SU-DHL-6 (cell line): ENCODE data around the gene USP54.

ENCODE experiments used
- H2AFZ ChIP-seq: fragments of 200-600 bp; sonication (generic); 2 replicates; pipeline ENCODE4 v1.6.1; 2014; ENCODE audit warnings: low read depth, mild to moderate bottlenecking, moderate library complexity, mixed read lengths, antibody characterized with exemption, low read length; ENCODE audit not compliant: severe bottlenecking
- H3F3A ChIP-seq: fragments of 200-600 bp; shearing (Covaris generic); 2 replicates; pipeline ENCODE4 v1.6.0; 2016; ENCODE audit warnings: antibody characterized with exemption, mild to moderate bottlenecking; ENCODE audit not compliant: insufficient read depth
- H3K27ac ChIP-seq: fragments of 200-600 bp; sonication (generic); 2 replicates; pipeline ENCODE4 v1.5.1; 2016; ENCODE audit warnings: low read depth, mild to moderate bottlenecking, low read length, moderate library complexity, mixed read lengths
- H3K27me3 ChIP-seq: fragments of 200-600 bp; sonication (generic), shearing (Covaris generic); 2 replicates; pipeline ENCODE4 v1.6.0; 2014; ENCODE audit warnings: mild to moderate bottlenecking, low read length
- H3K36me3 ChIP-seq: fragments of 200-600 bp; sonication (generic); 2 replicates; pipeline ENCODE4 v1.6.1; 2014; ENCODE audit warnings: mild to moderate bottlenecking, low read length, mixed read lengths
- H3K4me2 ChIP-seq: fragments of 300-600, 200-600 bp; shearing (Covaris generic), sonication (generic); 2 replicates; pipeline ENCODE4 v1.6.0; 2014; ENCODE audit warnings: low read length, low read depth, mild to moderate bottlenecking; ENCODE audit not compliant: poor library complexity, severe bottlenecking
- H3K4me3 ChIP-seq: fragments of 200-600 bp; sonication (generic); 2 replicates; pipeline ENCODE4 v1.5.1; 2014; ENCODE audit warnings: antibody characterized with exemption, low read length, mild to moderate bottlenecking, mixed read lengths; ENCODE audit not compliant: insufficient read depth, poor library complexity, severe bottlenecking
- H3K79me2 ChIP-seq: fragments of 200-600 bp; sonication (generic); 2 replicates; pipeline ENCODE4 v1.6.1; 2014; ENCODE audit warnings: mild to moderate bottlenecking, low read length, moderate library complexity; ENCODE audit not compliant: insufficient read depth
- H3K9ac ChIP-seq: fragments of 200-600 bp; sonication (generic); 2 replicates; pipeline ENCODE4 v1.7.0; 2014; ENCODE audit warnings: mild to moderate bottlenecking, low read length
- H3K9me2 ChIP-seq: fragments of 200-600 bp; sonication (generic); replicated peaks from 2 replicates; pipeline ENCODE4 v1.6.1; 2014; ENCODE audit warnings: low read length; ENCODE audit not compliant: insufficient read depth
- H3K9me3 ChIP-seq: fragments of 200-600 bp; sonication (generic); 2 replicates; pipeline ENCODE4 v1.6.1; 2014; ENCODE audit warnings: low read length, mixed read lengths; ENCODE audit not compliant: insufficient read depth
- H4K20me1 ChIP-seq: fragments of 200-600 bp; sonication (generic); 2 replicates; pipeline ENCODE4 v1.6.1; 2014; ENCODE audit warnings: low read depth, mild to moderate bottlenecking, antibody characterized with exemption, low read length, moderate library complexity, mixed read lengths
- EZH2phosphoT487 ChIP-seq: fragments of 200-600 bp; sonication (generic), shearing (Covaris generic); conservative IDR thresholded peaks from 2 replicates; pipeline ENCODE4 v1.6.1; 2018; ENCODE audit warnings: mild to moderate bottlenecking, antibody characterized with exemption, low read length, moderate library complexity, mixed read lengths
- TF ChIP-seq, protein P1 (sequence below): fragments of 200-600 bp; sonication (generic); IDR thresholded peaks from one replicate; pipeline ENCODE4 v1.5.1; 2017; ENCODE audit warnings: antibody characterized with exemption, mild to moderate bottlenecking, low read length, moderate library complexity; ENCODE audit not compliant: insufficient read depth, poor library complexity, severe bottlenecking

Gene USP54

DNA sequence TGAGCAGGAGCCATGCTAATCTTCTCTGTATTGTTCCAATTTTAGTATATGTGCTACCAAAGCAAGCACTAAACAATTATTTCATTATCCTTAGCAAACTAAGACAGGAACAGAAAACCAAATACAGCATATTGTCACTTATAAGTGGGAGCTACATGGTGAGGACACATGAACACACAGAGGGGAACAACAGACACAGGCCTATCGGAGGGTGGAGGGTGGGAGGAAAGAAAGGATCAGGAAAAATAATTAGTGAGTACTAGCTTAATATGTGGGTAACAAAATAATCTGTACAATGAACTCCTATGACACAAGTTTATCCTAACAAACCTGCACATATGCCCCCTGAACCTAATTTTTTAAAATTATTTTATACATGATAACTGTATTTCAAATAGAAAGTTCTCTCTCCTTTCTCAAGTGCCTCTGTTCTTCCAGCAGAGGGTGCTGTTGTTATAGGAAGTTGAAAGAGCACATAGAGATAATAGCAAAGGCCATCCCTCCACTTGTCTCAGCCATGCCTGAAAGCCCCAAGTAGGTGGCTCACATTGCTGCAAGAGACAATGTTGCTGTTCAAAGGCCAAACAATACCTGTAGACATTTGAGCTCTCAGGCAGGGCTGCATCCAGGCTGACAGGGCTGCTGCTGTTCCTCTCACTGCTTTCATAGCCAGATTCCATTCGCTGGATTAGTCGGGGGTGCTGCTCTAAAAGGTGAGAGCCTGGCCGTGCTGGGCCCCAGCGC is 61.9 kb downstream of the USP54 start:
- H3K36me3 ChIP-seq, result no peaks in the 10 kb centered on the region

DNA sequence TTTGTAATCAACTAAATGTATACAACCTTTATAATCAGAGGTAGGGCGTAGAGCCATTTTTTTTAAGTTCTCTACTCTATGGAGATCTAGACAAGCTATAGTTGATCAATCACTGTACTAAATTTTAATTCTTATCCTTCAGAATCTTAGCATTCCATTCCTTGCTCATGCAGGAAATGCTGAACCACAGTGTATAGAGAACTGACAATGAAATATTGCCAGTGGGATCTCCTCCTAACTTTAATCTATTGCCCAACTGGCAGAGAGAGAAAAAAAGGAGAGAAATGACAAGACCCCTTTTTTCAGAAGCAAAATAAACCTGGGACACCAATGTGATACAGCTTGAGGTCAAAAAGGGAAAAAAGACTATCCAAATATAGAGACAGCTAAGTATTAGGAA is 68.9 kb downstream of the USP54 start:
- no peaks in the 10 kb centered on the region for H3K9me2 ChIP-seq
- no peaks in the 10 kb centered on the region for H3K79me2 ChIP-seq
- H3K9ac ChIP-seq, result no peak overlapping the region
- H3K4me3 ChIP-seq, result no peak overlapping the region
- no peaks in the 10 kb centered on the region for H3K27me3 ChIP-seq
- no peak overlapping the region for H3K27ac ChIP-seq
- H3F3A ChIP-seq, result no peaks in the 10 kb centered on the region
- no peaks in the 10 kb centered on the region for H3K36me3 ChIP-seq
- H4K20me1 ChIP-seq, result no peaks in the 10 kb centered on the region
- H2AFZ ChIP-seq, result no peak overlapping the region
- H3K9me3 ChIP-seq, result no peaks in the 10 kb centered on the region
- H3K4me2 ChIP-seq, result no peak overlapping the region
- TF ChIP-seq, protein P1, sequence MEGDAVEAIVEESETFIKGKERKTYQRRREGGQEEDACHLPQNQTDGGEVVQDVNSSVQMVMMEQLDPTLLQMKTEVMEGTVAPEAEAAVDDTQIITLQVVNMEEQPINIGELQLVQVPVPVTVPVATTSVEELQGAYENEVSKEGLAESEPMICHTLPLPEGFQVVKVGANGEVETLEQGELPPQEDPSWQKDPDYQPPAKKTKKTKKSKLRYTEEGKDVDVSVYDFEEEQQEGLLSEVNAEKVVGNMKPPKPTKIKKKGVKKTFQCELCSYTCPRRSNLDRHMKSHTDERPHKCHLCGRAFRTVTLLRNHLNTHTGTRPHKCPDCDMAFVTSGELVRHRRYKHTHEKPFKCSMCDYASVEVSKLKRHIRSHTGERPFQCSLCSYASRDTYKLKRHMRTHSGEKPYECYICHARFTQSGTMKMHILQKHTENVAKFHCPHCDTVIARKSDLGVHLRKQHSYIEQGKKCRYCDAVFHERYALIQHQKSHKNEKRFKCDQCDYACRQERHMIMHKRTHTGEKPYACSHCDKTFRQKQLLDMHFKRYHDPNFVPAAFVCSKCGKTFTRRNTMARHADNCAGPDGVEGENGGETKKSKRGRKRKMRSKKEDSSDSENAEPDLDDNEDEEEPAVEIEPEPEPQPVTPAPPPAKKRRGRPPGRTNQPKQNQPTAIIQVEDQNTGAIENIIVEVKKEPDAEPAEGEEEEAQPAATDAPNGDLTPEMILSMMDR, result no peak
- no peak for TF ChIP-seq EZH2phosphoT487

More for the DNA sequence above, 61.9 kb downstream of the USP54 start:
- H3K9me2 ChIP-seq, result no peaks in the 10 kb centered on the region
- H3K4me2 ChIP-seq, result no peak overlapping the region
- no peak for TF ChIP-seq EZH2phosphoT487
- TF ChIP-seq, protein P1, result peak; percentile 81
- no peaks in the 10 kb centered on the region for H3K79me2 ChIP-seq
- H3K4me3 ChIP-seq, result no peak overlapping the region
- no peak overlapping the region for H2AFZ ChIP-seq
- no peak overlapping the region for H3K9ac ChIP-seq
- H3K27me3 ChIP-seq, result no peaks in the 10 kb centered on the region
- no peaks in the 10 kb centered on the region for H4K20me1 ChIP-seq
- no peaks in the 10 kb centered on the region for H3K9me3 ChIP-seq
- no peaks in the 10 kb centered on the region for H3F3A ChIP-seq
- no peak overlapping the region for H3K27ac ChIP-seq

DNA sequence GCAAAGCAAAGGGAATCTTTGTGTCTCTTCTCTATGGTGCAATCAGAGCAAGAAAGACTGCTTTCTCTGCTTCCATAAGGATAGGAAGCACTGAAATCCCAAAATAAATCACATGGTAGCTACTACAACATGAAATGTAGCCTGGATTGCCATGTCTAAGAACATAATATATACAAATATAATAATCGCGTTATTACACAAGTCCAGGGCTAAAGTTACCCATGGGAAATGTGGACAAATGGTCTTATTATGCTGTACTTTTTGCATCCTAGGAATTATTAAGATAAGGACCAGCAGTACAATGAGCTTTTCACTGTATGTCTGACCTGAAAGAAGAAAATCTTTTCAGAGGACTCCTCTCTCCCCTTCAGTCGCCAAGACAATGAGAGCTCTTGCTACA is 71.8 kb downstream of the USP54 start:
- Histone ChIP-seq H3K27me3 (no peaks in the 10 kb centered on the region), H3K4me3 (no peak overlapping the region), H3K4me2 (no peak overlapping the region), H3F3A (no peaks in the 10 kb centered on the region), H3K27ac (no peak overlapping the region), H3K9me3 (no peaks in the 10 kb centered on the region), H2AFZ (no peak overlapping the region), H3K79me2 (no peaks in the 10 kb centered on the region), H3K36me3 (no peaks in the 10 kb centered on the region), H3K9me2 (no peaks in the 10 kb centered on the region), H4K20me1 (no peaks in the 10 kb centered on the region), H3K9ac (no peak overlapping the region)
- TF ChIP-seq, protein P1, result no peak
- TF ChIP-seq EZH2phosphoT487, result no peak
